Peyer's patch (tissue), 4 donors: ENCODE results near the gene STIMATE. TPM values are rescaled to one million over a fixed set of nuclear protein-coding genes. Genes with fewer than 3 reads are reported as not detected.

Source experiments
- DNase-seq, 3 donors: peaks; one replicate each; pipeline ENCODE4 v3.0.0-alpha.2; 2017 to 2019
- H3K27ac ChIP-seq, 4 donors: fragments of 200-600 bp; sonication (generic); one replicate each; pipeline ENCODE4 v1.5.1; 2016 to 2019
- H3K27me3 ChIP-seq, 2 donors: fragments of 200-600 bp; sonication (generic); one replicate each; pipeline ENCODE4 v1.5.1; 2019
- H3K36me3 ChIP-seq, 3 donors: fragments of 200-600 bp; sonication (generic); one replicate each; pipeline ENCODE4 v1.5.1; 2016 to 2019
- H3K4me1 ChIP-seq, 4 donors: fragments of 200-600 bp; sonication (generic); one replicate each; pipeline ENCODE4 v1.5.1; 2016 to 2019
- H3K4me3 ChIP-seq, 4 donors: fragments of 200-600 bp; sonication (generic); 1 replicate in 3 of 4; 2 replicates in 1 of 4; pipeline ENCODE4 v1.5.1; 2016 to 2019; ENCODE audit warnings: mild to moderate bottlenecking in 1 of 4
- H3K9me3 ChIP-seq, 4 donors: fragments of 200-600 bp; sonication (generic); one replicate each; pipeline ENCODE4 v1.5.1; 2016 to 2019; ENCODE audit warnings: mild to moderate bottlenecking in 1 of 4
- POLR2A ChIP-seq, 2 donors: fragments of 450-650 bp; IDR thresholded peaks; one replicate each; pipeline ENCODE4 v1.5.1; 2017; ENCODE audit warnings: antibody characterized with exemption in 2 of 2, mild to moderate bottlenecking in 2 of 2, moderate library complexity in 2 of 2
- total RNA-seq, 4 donors: library from RNA; depleted of rRNA; stranded (reverse); fragments of >200 nt; gene quantifications; one replicate each; pipeline ENCODE4 v1.1.0, GENCODE V29; 2016
- TF ChIP-seq, protein P1 (sequence below), 6 experiments: fragments of 450-650 bp in 4 of 6; fragments of 200-600 bp in 2 of 6; sonication (generic) in 1 of 6; IDR thresholded peaks; one replicate each; pipeline ENCODE4 v1.5.1; 2017 to 2019; ENCODE audit warnings: antibody characterized with exemption in 6 of 6, mild to moderate bottlenecking in 3 of 6, moderate library complexity in 1 of 6

The STIMATE gene
- total RNA-seq, 4 donors from 2014 or later, result 16.1 to 91.6 (median 17.0) TPM

GRCh38 chr3:52791366-52791765, 106.0 kb downstream of the STIMATE start:
- no peak for DNase-seq

DNA sequence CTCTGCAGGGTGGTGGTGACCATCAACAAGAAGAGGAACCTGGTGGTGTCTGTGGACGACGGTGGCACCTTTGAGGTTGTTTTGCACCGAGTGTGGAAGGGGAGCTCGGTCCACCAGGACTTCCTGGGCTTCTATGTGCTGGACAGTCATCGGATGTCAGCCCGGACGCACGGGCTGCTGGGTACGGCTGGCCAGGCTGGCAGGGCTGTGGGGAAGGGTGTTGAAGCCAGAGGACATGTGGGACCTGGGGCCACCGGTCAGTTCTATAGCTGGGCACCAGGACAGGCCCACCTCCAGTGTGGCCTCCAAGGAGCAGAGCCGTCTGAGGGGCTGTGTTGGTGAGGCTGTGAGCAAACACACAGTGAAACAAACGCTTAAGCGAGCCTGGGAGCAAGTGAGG, 106.6 kb downstream of the STIMATE start:
- no peaks in the 10 kb centered on the region for H3K4me1 ChIP-seq
- no peaks in the 10 kb centered on the region for H3K9me3 ChIP-seq
- H3K4me3 ChIP-seq, result no peak overlapping the region
- H3K27ac ChIP-seq, result no peak overlapping the region
- TF ChIP-seq POLR2A (IDR thresholded peaks at IDR 0.05), result no peak
- TF ChIP-seq, protein P1, sequence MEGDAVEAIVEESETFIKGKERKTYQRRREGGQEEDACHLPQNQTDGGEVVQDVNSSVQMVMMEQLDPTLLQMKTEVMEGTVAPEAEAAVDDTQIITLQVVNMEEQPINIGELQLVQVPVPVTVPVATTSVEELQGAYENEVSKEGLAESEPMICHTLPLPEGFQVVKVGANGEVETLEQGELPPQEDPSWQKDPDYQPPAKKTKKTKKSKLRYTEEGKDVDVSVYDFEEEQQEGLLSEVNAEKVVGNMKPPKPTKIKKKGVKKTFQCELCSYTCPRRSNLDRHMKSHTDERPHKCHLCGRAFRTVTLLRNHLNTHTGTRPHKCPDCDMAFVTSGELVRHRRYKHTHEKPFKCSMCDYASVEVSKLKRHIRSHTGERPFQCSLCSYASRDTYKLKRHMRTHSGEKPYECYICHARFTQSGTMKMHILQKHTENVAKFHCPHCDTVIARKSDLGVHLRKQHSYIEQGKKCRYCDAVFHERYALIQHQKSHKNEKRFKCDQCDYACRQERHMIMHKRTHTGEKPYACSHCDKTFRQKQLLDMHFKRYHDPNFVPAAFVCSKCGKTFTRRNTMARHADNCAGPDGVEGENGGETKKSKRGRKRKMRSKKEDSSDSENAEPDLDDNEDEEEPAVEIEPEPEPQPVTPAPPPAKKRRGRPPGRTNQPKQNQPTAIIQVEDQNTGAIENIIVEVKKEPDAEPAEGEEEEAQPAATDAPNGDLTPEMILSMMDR (IDR thresholded peaks at IDR 0.05), result no peak
- no peaks in the 10 kb centered on the region for H3K36me3 ChIP-seq
- H3K27me3 ChIP-seq, result no peaks in the 10 kb centered on the region
- no peak for DNase-seq

More at GRCh38 chr3:52791366-52791765, 106.0 kb downstream of the STIMATE start:
- no peak for TF ChIP-seq POLR2A (IDR thresholded peaks at IDR 0.05)
- TF ChIP-seq, protein P1 (IDR thresholded peaks at IDR 0.05), result no peak
- no peak overlapping the region for H3K4me3 ChIP-seq
- no peaks in the 10 kb centered on the region for H3K4me1 ChIP-seq
- no peak overlapping the region for H3K27ac ChIP-seq
- H3K9me3 ChIP-seq, result no peaks in the 10 kb centered on the region
- no peaks in the 10 kb centered on the region for H3K36me3 ChIP-seq
- H3K27me3 ChIP-seq, result no peaks in the 10 kb centered on the region

- no peak for DNase-seq
- Histone ChIP-seq H3K4me3 (no peak overlapping the region), H3K36me3 (no peaks in the 10 kb centered on the region), H3K4me1 (no peaks in the 10 kb centered on the region), H3K9me3 (no peaks in the 10 kb centered on the region), H3K27ac (no peak overlapping the region), H3K27me3 (no peaks in the 10 kb centered on the region)
- TF ChIP-seq POLR2A (IDR thresholded peaks at IDR 0.05), result no peak
- TF ChIP-seq, protein P1 (IDR thresholded peaks at IDR 0.05), result no peak
These were observed 107.0 kb downstream of the STIMATE start for GRCh38 chr3:52790337-52790736.

DNA sequence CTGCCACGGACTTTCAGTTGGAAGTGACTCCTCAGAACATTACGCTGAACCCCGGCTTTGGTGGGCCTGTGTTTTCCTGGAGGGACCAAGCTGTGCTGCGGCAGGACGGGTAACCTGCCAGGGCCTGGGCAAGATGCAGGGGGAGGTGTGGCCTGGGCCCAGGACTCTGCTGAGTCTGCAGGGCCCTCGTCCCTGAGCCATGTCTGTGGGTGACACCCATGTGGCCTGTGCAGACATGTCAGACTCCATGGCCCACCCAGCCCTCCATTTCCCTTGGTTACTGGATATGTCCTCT, 107.7 kb downstream of the STIMATE start:
- DNase-seq, result no peak
- H3K9me3 ChIP-seq, result no peaks in the 10 kb centered on the region
- H3K4me1 ChIP-seq, result no peaks in the 10 kb centered on the region
- H3K36me3 ChIP-seq, result no peaks in the 10 kb centered on the region
- H3K4me3 ChIP-seq, result no peak overlapping the region
- H3K27ac ChIP-seq, result no peak overlapping the region
- no peaks in the 10 kb centered on the region for H3K27me3 ChIP-seq
- TF ChIP-seq, protein P1 (IDR thresholded peaks at IDR 0.05), result no peak
- TF ChIP-seq POLR2A (IDR thresholded peaks at IDR 0.05), result no peak

GRCh38 chr3:52788890-52789745, 108.2 kb downstream of the STIMATE start:
- Histone ChIP-seq H3K4me3 (no peak overlapping the region), H3K9me3 (no peaks in the 10 kb centered on the region), H3K36me3 (no peaks in the 10 kb centered on the region), H3K4me1 (no peaks in the 10 kb centered on the region), H3K27me3 (no peaks in the 10 kb centered on the region), H3K27ac (no peak overlapping the region)
- no peak for TF ChIP-seq POLR2A (IDR thresholded peaks at IDR 0.05)
- TF ChIP-seq, protein P1 (IDR thresholded peaks at IDR 0.05), result no peak
- no peak for DNase-seq
